Left ventricle myocardium superior (tissue), 1 donor: Measurements from ENCODE around the gene PDZRN3. TPM values are rescaled to one million over a fixed set of nuclear protein-coding genes. Genes with fewer than 3 reads are reported as not detected.
A peak's percentile ranks its signal among the peaks of the same experiment; 100 is the strongest.

Source experiments
- ATAC-seq: fragments of 200-7000 bp; cut with Tn5 transposase; one replicate; pipeline ENCODE4 v1.9.1; 2020; ENCODE audit warnings: mild to moderate bottlenecking, moderate library complexity
- DNase-seq: peaks from one replicate; pipeline ENCODE4 v3.0.0-alpha.2; 2020
- intact Hi-C: fragments of 100-400 bp; cut with micrococcal nuclease; formaldehyde crosslinking; loops from one replicate; pipeline ENCODE4 v1.11.0; 2022
- total RNA-seq: library from RNA; stranded (reverse); fragmentation: NEBNext Ultra II Directional; extraction: Animal tissue kit (Norgen Biotek cat#: 25700); gene quantifications from one replicate; pipeline ENCODE4 v1.2.1, GENCODE V29; 2021
- donor health status: DM: no; HTN: yes; CAD: no; lungs with severe emphysema.

PDZRN3 gene
- total RNA-seq, 1 donor from 2014 or later = 147 TPM

- intact Hi-C loops = no loop called here
- DNase-seq (no peak), ATAC-seq (no peak)
These were observed 176.7 kb downstream of the PDZRN3 start for GRCh38 chr3:73448041-73448440.

- intact Hi-C loops = no loop called here
- peak; percentile 6 for ATAC-seq
- DNase-seq = no peak
These were observed 177.6 kb downstream of the PDZRN3 start for GRCh38 chr3:73447111-73447510.

- ATAC-seq (peak; percentile 76), DNase-seq (no peak)
- intact Hi-C loops = no loop called here
These were observed 178.2 kb downstream of the PDZRN3 start for GRCh38 chr3:73446467-73447110.

- intact Hi-C loops = no loop called here
- DNase-seq (no peak), ATAC-seq (no peak)
These were observed 181.9 kb downstream of the PDZRN3 start for GRCh38 chr3:73442886-73443285.

GRCh38 chr3:73442152-73442551 lies 182.6 kb downstream of the PDZRN3 start:
- ATAC-seq (no peak), DNase-seq (no peak)
- intact Hi-C loops = no loop called here

- peak; percentile 11 for ATAC-seq
- intact Hi-C loops = loop anchor here (10.0 kb wide), 1 partner anchor 333 kb away; no protein-coding TSS in a partner anchor
- no peak for DNase-seq
These were observed 186.9 kb downstream of the PDZRN3 start for GRCh38 chr3:73437828-73438227.

- DNase-seq (no peak), ATAC-seq (no peak)
- intact Hi-C loops = loop anchor here (10.0 kb wide), 1 partner anchor 330 kb away; no protein-coding TSS in a partner anchor
These were observed 189.7 kb downstream of the PDZRN3 start for GRCh38 chr3:73435055-73435454.

- DNase-seq = no peak
- intact Hi-C loops = loop anchor here (10.0 kb wide), 1 partner anchor 329 kb away; no protein-coding TSS in a partner anchor
- peak; percentile 6 for ATAC-seq
These were observed 191.1 kb downstream of the PDZRN3 start for GRCh38 chr3:73433687-73434086.

- ATAC-seq (no peak), DNase-seq (no peak)
- intact Hi-C loops = loop anchor here (10.0 kb wide), 1 partner anchor 328 kb away; no protein-coding TSS in a partner anchor
These were observed 191.7 kb downstream of the PDZRN3 start for GRCh38 chr3:73433079-73433478.

- DNase-seq (no peak), ATAC-seq (no peak)
- intact Hi-C loops = loop anchor here (10.0 kb wide), 1 partner anchor 328 kb away; no protein-coding TSS in a partner anchor
These were observed 192.1 kb downstream of the PDZRN3 start for GRCh38 chr3:73432706-73433032.

- ATAC-seq (peak; percentile 25), DNase-seq (peak; percentile 35)
- intact Hi-C loops = loop anchor here (10.0 kb wide), 1 partner anchor 327 kb away; no protein-coding TSS in a partner anchor
These were observed 192.6 kb downstream of the PDZRN3 start for GRCh38 chr3:73432023-73432705.

GRCh38 chr3:73431183-73431900 lies 193.4 kb downstream of the PDZRN3 start:
- intact Hi-C loops = loop anchor here (10.0 kb wide), 1 partner anchor 327 kb away; no protein-coding TSS in a partner anchor
- no peak for DNase-seq
- ATAC-seq = no peak

GRCh38 chr3:73427048-73427706 lies 197.6 kb downstream of the PDZRN3 start:
- ATAC-seq (peak; percentile 82), DNase-seq (peak; percentile 33)
- intact Hi-C loops = no loop called here

GRCh38 chr3:73426606-73427005 lies 198.1 kb downstream of the PDZRN3 start:
- ATAC-seq (no peak), DNase-seq (no peak)
- intact Hi-C loops = no loop called here

- intact Hi-C loops = no loop called here
- DNase-seq = no peak
- ATAC-seq = no peak
These were observed 201.6 kb downstream of the PDZRN3 start for GRCh38 chr3:73423116-73423515.

GRCh38 chr3:73422571-73422970 lies 202.2 kb downstream of the PDZRN3 start:
- ATAC-seq (peak; percentile 45), DNase-seq (no peak)
- intact Hi-C loops = no loop called here

- intact Hi-C loops = no loop called here
- DNase-seq = no peak
- ATAC-seq = peak; percentile 36
These were observed 204.8 kb downstream of the PDZRN3 start for GRCh38 chr3:73419942-73420341.

- DNase-seq (no peak), ATAC-seq (peak; percentile 46)
- intact Hi-C loops = no loop called here
These were observed 205.4 kb downstream of the PDZRN3 start for GRCh38 chr3:73419179-73419803.

- DNase-seq = no peak
- intact Hi-C loops = no loop called here
- no peak for ATAC-seq
These were observed 206.1 kb downstream of the PDZRN3 start for GRCh38 chr3:73418681-73419080.
